HepG2 (cell line): ENCODE results near the gene POFUT1.

Experiments used
- JUN ChIP-seq: sonication (generic); formaldehyde crosslinking; IDR thresholded peaks from 2 replicates; pipeline ENCODE4 v1.4.0; 2020; ENCODE audit warnings: mild to moderate bottlenecking, missing genetic modification reagents
- JUND ChIP-seq: sonication (generic); formaldehyde crosslinking; IDR thresholded peaks from 2 replicates; pipeline ENCODE4 v1.8.0; 2022; ENCODE audit warnings: mild to moderate bottlenecking, missing genetic modification reagents
- MTA3 ChIP-seq: sonication (generic); formaldehyde crosslinking; IDR thresholded peaks from 2 replicates; pipeline ENCODE4 v1.4.0; 2020; ENCODE audit warnings: missing genetic modification reagents
- NRL ChIP-seq: sonication (generic); formaldehyde crosslinking; IDR thresholded peaks from 2 replicates; pipeline ENCODE4 v1.5.0; 2020; ENCODE audit warnings: missing genetic modification reagents, mild to moderate bottlenecking, moderate library complexity, borderline replicate concordance
- YY1 ChIP-seq: IDR thresholded peaks from 2 replicates; pipeline ENCODE4 v1.6.1; 2011; ENCODE audit warnings: low read length, low read depth, moderate library complexity, mild to moderate bottlenecking; ENCODE audit not compliant: insufficient read depth, insufficient replicate concordance
- ZNF160 ChIP-seq: sonication (generic); formaldehyde crosslinking; IDR thresholded peaks from 2 replicates; pipeline ENCODE4 v1.8.0; 2022; ENCODE audit warnings: mild to moderate bottlenecking, inconsistent platforms, missing genetic modification reagents
- ZNF274 ChIP-seq: sonication (generic); formaldehyde crosslinking; IDR thresholded peaks from 2 replicates; pipeline ENCODE4 v1.5.1; 2020; ENCODE audit warnings: mild to moderate bottlenecking, missing genetic modification reagents
- TF ChIP-seq, protein P1 (sequence below): sonication (generic); formaldehyde crosslinking; IDR thresholded peaks from 2 replicates; pipeline ENCODE4 v1.4.0; 2020; ENCODE audit warnings: missing genetic modification reagents
- TF ChIP-seq, protein P2 (sequence below): sonication (generic); formaldehyde crosslinking; conservative IDR thresholded peaks from 2 replicates; pipeline ENCODE4 v1.4.0; 2020; ENCODE audit warnings: missing genetic modification reagents
- TF ChIP-seq, protein P3 (sequence below): sonication (generic); formaldehyde crosslinking; IDR thresholded peaks from 2 replicates; pipeline ENCODE4 v1.4.0; 2020; ENCODE audit warnings: mild to moderate bottlenecking, missing genetic modification reagents
- TF ChIP-seq, protein P4 (sequence below): fragments of 450-650 bp; IDR thresholded peaks from 2 replicates; pipeline ENCODE4 v1.6.1; 2016
- TF ChIP-seq, protein P5 (sequence below): IDR thresholded peaks from 2 replicates; pipeline ENCODE4 v1.6.1; 2012; ENCODE audit warnings: inconsistent platforms
- TF ChIP-seq, protein P6 (sequence below): sonication (generic); formaldehyde crosslinking; IDR thresholded peaks from 2 replicates; pipeline ENCODE4 v1.5.0; 2020; ENCODE audit warnings: mild to moderate bottlenecking, missing genetic modification reagents, moderate library complexity

DNA sequence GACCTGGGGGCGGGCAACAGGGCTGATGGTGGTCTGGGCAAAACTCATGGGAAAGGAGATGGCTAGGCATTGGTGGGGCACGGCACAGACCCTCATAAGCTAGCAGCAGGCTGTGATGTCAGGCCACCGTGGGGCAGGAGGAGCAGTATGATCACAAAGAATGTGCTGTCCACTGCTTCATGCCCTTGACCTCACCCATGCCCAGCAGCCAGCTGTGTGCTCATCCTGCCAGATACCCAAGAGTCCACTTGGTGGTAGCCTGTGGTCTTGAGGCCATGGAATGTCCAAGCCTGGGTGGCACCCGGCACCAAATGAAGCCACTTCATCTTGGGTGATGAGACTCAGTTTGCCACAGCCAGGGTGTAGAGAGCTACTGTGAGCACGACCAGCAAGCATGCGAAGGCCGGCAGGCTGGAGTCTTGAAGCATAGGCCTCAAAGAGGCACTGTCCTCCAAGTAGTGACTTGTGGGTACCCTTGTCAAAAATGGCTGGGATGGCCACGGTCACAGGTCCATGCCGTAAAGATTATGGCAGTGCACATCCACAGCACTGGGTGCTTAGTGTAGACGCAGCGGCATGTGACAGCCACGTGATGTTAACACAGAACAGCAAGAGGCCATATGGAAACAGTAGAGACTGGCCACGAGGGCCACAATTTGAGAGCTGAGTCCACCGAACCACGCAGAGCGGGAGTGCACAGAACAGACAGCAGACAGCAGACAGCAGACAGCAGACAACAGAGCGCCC is 19.1 kb upstream of the POFUT1 start:
- TF ChIP-seq YY1, result no peak
- TF ChIP-seq, protein P1, sequence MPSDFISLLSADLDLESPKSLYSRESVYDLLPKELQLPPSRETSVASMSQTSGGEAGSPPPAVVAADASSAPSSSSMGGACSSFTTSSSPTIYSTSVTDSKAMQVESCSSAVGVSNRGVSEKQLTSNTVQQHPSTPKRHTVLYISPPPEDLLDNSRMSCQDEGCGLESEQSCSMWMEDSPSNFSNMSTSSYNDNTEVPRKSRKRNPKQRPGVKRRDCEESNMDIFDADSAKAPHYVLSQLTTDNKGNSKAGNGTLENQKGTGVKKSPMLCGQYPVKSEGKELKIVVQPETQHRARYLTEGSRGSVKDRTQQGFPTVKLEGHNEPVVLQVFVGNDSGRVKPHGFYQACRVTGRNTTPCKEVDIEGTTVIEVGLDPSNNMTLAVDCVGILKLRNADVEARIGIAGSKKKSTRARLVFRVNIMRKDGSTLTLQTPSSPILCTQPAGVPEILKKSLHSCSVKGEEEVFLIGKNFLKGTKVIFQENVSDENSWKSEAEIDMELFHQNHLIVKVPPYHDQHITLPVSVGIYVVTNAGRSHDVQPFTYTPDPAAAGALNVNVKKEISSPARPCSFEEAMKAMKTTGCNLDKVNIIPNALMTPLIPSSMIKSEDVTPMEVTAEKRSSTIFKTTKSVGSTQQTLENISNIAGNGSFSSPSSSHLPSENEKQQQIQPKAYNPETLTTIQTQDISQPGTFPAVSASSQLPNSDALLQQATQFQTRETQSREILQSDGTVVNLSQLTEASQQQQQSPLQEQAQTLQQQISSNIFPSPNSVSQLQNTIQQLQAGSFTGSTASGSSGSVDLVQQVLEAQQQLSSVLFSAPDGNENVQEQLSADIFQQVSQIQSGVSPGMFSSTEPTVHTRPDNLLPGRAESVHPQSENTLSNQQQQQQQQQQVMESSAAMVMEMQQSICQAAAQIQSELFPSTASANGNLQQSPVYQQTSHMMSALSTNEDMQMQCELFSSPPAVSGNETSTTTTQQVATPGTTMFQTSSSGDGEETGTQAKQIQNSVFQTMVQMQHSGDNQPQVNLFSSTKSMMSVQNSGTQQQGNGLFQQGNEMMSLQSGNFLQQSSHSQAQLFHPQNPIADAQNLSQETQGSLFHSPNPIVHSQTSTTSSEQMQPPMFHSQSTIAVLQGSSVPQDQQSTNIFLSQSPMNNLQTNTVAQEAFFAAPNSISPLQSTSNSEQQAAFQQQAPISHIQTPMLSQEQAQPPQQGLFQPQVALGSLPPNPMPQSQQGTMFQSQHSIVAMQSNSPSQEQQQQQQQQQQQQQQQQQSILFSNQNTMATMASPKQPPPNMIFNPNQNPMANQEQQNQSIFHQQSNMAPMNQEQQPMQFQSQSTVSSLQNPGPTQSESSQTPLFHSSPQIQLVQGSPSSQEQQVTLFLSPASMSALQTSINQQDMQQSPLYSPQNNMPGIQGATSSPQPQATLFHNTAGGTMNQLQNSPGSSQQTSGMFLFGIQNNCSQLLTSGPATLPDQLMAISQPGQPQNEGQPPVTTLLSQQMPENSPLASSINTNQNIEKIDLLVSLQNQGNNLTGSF (CRISPR knock-in tag), result no peak
- no peak; the same call in 1 of the 2 replicates for TF ChIP-seq NRL (CRISPR knock-in tag)
- TF ChIP-seq, protein P2, sequence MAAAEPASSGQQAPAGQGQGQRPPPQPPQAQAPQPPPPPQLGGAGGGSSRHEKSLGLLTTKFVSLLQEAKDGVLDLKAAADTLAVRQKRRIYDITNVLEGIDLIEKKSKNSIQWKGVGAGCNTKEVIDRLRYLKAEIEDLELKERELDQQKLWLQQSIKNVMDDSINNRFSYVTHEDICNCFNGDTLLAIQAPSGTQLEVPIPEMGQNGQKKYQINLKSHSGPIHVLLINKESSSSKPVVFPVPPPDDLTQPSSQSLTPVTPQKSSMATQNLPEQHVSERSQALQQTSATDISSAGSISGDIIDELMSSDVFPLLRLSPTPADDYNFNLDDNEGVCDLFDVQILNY (CRISPR knock-in tag), result no peak
- no peak for TF ChIP-seq ZNF274 (CRISPR knock-in tag)
- TF ChIP-seq JUND (CRISPR knock-in tag), result no peak
- TF ChIP-seq, protein P3, sequence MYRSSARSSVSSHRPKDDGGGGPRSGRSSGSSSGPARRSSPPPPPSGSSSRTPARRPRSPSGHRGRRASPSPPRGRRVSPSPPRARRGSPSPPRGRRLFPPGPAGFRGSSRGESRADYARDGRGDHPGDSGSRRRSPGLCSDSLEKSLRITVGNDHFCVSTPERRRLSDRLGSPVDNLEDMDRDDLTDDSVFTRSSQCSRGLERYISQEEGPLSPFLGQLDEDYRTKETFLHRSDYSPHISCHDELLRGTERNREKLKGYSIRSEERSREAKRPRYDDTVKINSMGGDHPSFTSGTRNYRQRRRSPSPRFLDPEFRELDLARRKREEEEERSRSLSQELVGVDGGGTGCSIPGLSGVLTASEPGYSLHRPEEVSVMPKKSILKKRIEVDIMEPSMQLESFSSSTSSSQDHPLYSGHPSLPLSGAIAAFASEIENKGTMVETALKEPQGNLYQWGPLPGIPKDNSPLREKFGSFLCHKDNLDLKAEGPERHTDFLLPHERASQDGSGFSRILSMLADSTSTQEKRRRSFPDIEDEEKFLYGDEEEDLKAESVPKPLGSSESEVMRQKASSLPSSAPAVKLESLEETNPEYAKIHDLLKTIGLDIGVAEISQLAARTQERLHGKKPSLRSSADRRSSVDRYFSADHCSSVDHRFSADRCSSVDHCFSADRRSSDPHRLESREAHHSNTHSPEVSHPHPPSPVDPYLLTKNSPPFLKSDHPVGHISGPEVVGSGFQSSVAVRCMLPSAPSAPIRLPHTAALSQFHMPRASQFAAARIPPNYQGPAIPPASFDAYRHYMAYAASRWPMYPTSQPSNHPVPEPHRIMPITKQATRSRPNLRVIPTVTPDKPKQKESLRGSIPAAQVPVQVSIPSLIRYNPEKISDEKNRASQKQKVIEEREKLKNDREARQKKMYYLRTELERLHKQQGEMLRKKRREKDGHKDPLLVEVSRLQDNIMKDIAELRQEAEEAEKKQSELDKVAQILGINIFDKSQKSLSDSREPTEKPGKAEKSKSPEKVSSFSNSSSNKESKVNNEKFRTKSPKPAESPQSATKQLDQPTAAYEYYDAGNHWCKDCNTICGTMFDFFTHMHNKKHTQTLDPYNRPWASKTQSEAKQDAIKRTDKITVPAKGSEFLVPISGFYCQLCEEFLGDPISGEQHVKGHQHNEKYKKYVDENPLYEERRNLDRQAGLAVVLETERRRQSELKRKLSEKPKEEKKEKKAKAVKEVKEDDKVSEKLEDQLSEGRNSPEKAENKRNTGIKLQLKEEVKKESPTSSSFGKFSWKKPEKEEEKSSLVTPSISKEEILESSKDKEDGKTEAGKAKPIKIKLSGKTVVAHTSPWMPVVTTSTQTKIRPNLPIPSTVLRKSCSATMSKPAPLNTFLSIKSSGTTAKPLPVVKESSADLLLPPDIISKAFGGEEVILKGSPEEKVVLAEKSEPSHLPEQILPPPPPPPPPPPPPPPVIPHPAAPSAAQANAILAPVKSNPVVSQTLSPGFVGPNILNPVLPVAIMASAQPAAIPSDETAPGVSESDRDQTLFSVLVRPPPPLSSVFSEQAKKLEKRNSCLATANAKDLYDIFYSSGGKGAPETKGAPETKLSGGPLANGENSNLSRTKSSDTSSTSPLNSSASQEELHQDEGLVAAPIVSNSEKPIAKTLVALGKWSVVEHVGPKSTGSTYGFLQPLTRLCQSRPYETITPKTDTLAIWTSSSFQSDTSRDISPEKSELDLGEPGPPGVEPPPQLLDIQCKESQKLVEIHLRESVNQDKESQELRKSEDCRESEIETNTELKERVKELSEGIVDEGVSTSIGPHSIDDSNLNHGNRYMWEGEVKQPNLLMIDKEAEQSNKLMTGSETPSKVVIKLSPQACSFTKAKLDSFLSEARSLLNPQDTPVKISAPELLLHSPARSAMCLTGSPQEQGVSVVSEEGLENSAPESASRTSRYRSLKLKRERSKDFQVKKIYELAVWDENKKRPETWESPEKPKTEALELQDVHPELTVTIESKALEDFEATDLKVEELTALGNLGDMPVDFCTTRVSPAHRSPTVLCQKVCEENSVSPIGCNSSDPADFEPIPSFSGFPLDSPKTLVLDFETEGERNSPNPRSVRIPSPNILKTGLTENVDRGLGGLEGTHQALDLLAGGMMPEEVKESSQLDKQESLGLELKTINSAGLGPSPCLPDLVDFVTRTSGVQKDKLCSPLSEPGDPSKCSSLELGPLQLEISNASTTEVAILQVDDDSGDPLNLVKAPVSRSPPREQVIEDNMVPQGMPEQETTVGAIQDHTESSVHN (CRISPR knock-in tag), result no peak
- TF ChIP-seq JUN (CRISPR knock-in tag), result no peak
- TF ChIP-seq, protein P4, sequence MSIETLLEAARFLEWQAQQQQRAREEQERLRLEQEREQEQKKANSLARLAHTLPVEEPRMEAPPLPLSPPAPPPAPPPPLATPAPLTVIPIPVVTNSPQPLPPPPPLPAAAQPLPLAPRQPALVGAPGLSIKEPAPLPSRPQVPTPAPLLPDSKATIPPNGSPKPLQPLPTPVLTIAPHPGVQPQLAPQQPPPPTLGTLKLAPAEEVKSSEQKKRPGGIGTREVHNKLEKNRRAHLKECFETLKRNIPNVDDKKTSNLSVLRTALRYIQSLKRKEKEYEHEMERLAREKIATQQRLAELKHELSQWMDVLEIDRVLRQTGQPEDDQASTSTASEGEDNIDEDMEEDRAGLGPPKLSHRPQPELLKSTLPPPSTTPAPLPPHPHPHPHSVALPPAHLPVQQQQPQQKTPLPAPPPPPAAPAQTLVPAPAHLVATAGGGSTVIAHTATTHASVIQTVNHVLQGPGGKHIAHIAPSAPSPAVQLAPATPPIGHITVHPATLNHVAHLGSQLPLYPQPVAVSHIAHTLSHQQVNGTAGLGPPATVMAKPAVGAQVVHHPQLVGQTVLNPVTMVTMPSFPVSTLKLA, result no peak
- TF ChIP-seq, protein P5, sequence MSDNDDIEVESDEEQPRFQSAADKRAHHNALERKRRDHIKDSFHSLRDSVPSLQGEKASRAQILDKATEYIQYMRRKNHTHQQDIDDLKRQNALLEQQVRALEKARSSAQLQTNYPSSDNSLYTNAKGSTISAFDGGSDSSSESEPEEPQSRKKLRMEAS, result no peak
- TF ChIP-seq MTA3 (CRISPR knock-in tag), result no peak
- TF ChIP-seq, protein P6, sequence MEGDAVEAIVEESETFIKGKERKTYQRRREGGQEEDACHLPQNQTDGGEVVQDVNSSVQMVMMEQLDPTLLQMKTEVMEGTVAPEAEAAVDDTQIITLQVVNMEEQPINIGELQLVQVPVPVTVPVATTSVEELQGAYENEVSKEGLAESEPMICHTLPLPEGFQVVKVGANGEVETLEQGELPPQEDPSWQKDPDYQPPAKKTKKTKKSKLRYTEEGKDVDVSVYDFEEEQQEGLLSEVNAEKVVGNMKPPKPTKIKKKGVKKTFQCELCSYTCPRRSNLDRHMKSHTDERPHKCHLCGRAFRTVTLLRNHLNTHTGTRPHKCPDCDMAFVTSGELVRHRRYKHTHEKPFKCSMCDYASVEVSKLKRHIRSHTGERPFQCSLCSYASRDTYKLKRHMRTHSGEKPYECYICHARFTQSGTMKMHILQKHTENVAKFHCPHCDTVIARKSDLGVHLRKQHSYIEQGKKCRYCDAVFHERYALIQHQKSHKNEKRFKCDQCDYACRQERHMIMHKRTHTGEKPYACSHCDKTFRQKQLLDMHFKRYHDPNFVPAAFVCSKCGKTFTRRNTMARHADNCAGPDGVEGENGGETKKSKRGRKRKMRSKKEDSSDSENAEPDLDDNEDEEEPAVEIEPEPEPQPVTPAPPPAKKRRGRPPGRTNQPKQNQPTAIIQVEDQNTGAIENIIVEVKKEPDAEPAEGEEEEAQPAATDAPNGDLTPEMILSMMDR (CRISPR knock-in tag), result 0 out of 2 replicates have a peak, but pooled peaks have one; percentile 3
- TF ChIP-seq ZNF160 (CRISPR knock-in tag), result no peak
